ENCODE results near the gene TGM3.

GRCh38 chr20:2330090-2330695 lies 34.4 kb downstream of the TGM3 start:
- TF ChIP-seq, protein P1, sequence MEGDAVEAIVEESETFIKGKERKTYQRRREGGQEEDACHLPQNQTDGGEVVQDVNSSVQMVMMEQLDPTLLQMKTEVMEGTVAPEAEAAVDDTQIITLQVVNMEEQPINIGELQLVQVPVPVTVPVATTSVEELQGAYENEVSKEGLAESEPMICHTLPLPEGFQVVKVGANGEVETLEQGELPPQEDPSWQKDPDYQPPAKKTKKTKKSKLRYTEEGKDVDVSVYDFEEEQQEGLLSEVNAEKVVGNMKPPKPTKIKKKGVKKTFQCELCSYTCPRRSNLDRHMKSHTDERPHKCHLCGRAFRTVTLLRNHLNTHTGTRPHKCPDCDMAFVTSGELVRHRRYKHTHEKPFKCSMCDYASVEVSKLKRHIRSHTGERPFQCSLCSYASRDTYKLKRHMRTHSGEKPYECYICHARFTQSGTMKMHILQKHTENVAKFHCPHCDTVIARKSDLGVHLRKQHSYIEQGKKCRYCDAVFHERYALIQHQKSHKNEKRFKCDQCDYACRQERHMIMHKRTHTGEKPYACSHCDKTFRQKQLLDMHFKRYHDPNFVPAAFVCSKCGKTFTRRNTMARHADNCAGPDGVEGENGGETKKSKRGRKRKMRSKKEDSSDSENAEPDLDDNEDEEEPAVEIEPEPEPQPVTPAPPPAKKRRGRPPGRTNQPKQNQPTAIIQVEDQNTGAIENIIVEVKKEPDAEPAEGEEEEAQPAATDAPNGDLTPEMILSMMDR (conservative IDR thresholded peaks at IDR 0.05 in 1 of 2, IDR thresholded peaks at IDR 0.05 in 1 of 2; ENCODE audit: low read depth in 1 of 2, low read length in 2 of 2): no peak
- TF ChIP-seq EZH2 (IDR thresholded peaks at IDR 0.05; ENCODE audit: low read length, missing control alignments): no peak
